Astrocyte (in vitro differentiated cells and primary cell): ENCODE data around the gene TMEM258. TPM values are rescaled to one million over a fixed set of nuclear protein-coding genes. Genes with fewer than 3 reads are reported as not detected.

Source experiments
- DNase-seq: peaks from one replicate; pipeline ENCODE4 v3.0.0-alpha.2; 2010; ENCODE audit warnings: low read depth
- FAIRE-seq: peaks from 2 replicates; lab custom pipeline; 2011; peaks lifted over from hg19 to GRCh38; lab: Jason Lieb, UNC
- H2AFZ ChIP-seq: 2 replicates; pipeline ENCODE4 v1.6.0; 2012; ENCODE audit warnings: low read depth, low read length, inconsistent platforms
- H3K27ac ChIP-seq: 2 replicates; pipeline ENCODE4 v1.5.1; 2011; ENCODE audit warnings: low read depth, low read length, inconsistent platforms
- H3K27me3 ChIP-seq: 2 replicates; pipeline ENCODE4 v1.6.0; 2011; ENCODE audit warnings: low read length, inconsistent platforms; ENCODE audit not compliant: insufficient read depth
- H3K36me3 ChIP-seq: 2 replicates; pipeline ENCODE4 v1.5.1; 2011; ENCODE audit warnings: low read length, inconsistent platforms; ENCODE audit not compliant: insufficient read depth
- H3K4me1 ChIP-seq: 2 replicates; pipeline ENCODE4 v1.5.1; 2011; ENCODE audit warnings: low read length, inconsistent platforms; ENCODE audit not compliant: insufficient read depth
- H3K4me2 ChIP-seq: 2 replicates; pipeline ENCODE4 v1.6.0; 2012; ENCODE audit warnings: low read length, inconsistent platforms
- H3K4me3 ChIP-seq: 2 replicates; pipeline ENCODE4 v1.5.1; 2011; ENCODE audit warnings: low read depth, mild to moderate bottlenecking, low read length, inconsistent platforms; ENCODE audit not compliant: insufficient read depth
- H3K79me2 ChIP-seq: 2 replicates; pipeline ENCODE4 v1.6.0; 2012; ENCODE audit warnings: mild to moderate bottlenecking, low read length, inconsistent platforms; ENCODE audit not compliant: insufficient read depth
- H3K9ac ChIP-seq: 2 replicates; pipeline ENCODE4 v1.6.0; 2012; ENCODE audit warnings: mild to moderate bottlenecking, low read length, inconsistent platforms
- H3K9me3 ChIP-seq: 2 replicates; pipeline ENCODE4 v1.5.1; 2012; ENCODE audit warnings: low read depth, mild to moderate bottlenecking, low read length, inconsistent platforms; ENCODE audit not compliant: insufficient read depth
- H4K20me1 ChIP-seq: 2 replicates; pipeline ENCODE4 v1.6.0; 2012; ENCODE audit warnings: low read length, inconsistent platforms; ENCODE audit not compliant: insufficient read depth
- H3K27ac Mint-ChIP-seq: one replicate; pipeline ENCODE4 v1.8.0; 2021; ENCODE audit warnings: mild to moderate bottlenecking, mixed read lengths; ENCODE audit not compliant: unreplicated experiment
- H3K27me3 Mint-ChIP-seq: one replicate; pipeline ENCODE4 v1.8.0; 2021; ENCODE audit warnings: low read depth, mixed read lengths; ENCODE audit not compliant: unreplicated experiment
- H3K36me3 Mint-ChIP-seq: one replicate; pipeline ENCODE4 v1.8.0; 2021; ENCODE audit warnings: low read depth, mixed read lengths; ENCODE audit not compliant: unreplicated experiment
- H3K4me1 Mint-ChIP-seq: one replicate; pipeline ENCODE4 v1.8.0; 2021; ENCODE audit warnings: low read depth, mixed read lengths; ENCODE audit not compliant: unreplicated experiment
- H3K4me3 Mint-ChIP-seq: one replicate; pipeline ENCODE4 v1.8.0; 2021; ENCODE audit warnings: mild to moderate bottlenecking, moderate library complexity, mixed read lengths; ENCODE audit not compliant: unreplicated experiment
- H3K9me3 Mint-ChIP-seq: one replicate; pipeline ENCODE4 v1.8.0; 2021; ENCODE audit warnings: mild to moderate bottlenecking, mixed read lengths; ENCODE audit not compliant: unreplicated experiment
- EZH2 ChIP-seq: IDR thresholded peaks from 2 replicates; pipeline ENCODE4 v1.6.1; 2012; ENCODE audit warnings: mild to moderate bottlenecking, low read length, inconsistent platforms; ENCODE audit not compliant: insufficient read depth
- total RNA-seq: library from RNA; stranded (reverse); gene quantifications from 2 replicates; pipeline ENCODE4 v1.2.1, GENCODE V29; 2021
- TF ChIP-seq, protein P1 (sequence below): IDR thresholded peaks from 2 replicates; pipeline ENCODE4 v1.5.1; 2011; ENCODE audit warnings: low read depth, mild to moderate bottlenecking, inconsistent platforms, low read length, moderate library complexity; ENCODE audit not compliant: insufficient read depth

Gene TMEM258
- total RNA-seq, 1 donor from 2014 or later, result 98.6 TPM

DNA sequence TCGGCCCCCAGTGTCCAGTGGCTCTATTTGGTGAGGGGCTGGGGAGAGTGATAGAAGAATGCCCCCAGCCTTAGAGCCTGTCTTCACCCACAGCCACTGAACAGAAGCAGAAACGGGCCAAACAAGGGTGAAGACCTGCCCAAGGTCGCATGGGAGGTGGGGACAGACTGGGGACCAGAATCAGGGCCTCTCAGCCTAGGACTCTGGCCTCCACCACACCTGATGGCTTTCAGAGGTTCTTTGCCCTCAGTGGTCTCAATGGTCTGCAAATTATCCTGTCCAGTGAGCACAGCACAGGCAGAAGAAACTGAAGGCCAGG, 44.5 kb downstream of the TMEM258 start:
- Mint-ChIP-seq H3K27me3 (no peaks in the 10 kb centered on the region), H3K9me3 (no peaks in the 10 kb centered on the region), H3K4me1 (peaks cover 6% of the 10 kb centered on the region), H3K27ac (no peak overlapping the region), H3K36me3 (no peaks in the 10 kb centered on the region), H3K4me3 (no peak overlapping the region)
- TF ChIP-seq, protein P1, sequence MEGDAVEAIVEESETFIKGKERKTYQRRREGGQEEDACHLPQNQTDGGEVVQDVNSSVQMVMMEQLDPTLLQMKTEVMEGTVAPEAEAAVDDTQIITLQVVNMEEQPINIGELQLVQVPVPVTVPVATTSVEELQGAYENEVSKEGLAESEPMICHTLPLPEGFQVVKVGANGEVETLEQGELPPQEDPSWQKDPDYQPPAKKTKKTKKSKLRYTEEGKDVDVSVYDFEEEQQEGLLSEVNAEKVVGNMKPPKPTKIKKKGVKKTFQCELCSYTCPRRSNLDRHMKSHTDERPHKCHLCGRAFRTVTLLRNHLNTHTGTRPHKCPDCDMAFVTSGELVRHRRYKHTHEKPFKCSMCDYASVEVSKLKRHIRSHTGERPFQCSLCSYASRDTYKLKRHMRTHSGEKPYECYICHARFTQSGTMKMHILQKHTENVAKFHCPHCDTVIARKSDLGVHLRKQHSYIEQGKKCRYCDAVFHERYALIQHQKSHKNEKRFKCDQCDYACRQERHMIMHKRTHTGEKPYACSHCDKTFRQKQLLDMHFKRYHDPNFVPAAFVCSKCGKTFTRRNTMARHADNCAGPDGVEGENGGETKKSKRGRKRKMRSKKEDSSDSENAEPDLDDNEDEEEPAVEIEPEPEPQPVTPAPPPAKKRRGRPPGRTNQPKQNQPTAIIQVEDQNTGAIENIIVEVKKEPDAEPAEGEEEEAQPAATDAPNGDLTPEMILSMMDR, result no peak
- TF ChIP-seq EZH2, result no peak
- H3K9ac ChIP-seq, result no peak overlapping the region
- H3K27ac ChIP-seq, result no peak overlapping the region
- H3K9me3 ChIP-seq, result no peaks in the 10 kb centered on the region
- no peak overlapping the region for H3K4me3 ChIP-seq
- H4K20me1 ChIP-seq, result no peaks in the 10 kb centered on the region
- H3K79me2 ChIP-seq, result no peaks in the 10 kb centered on the region
- no peak overlapping the region for H3K4me2 ChIP-seq
- FAIRE-seq (no peak), DNase-seq (no peak)
- H3K36me3 ChIP-seq, result no peaks in the 10 kb centered on the region
- H2AFZ ChIP-seq, result no peak overlapping the region
- no peaks in the 10 kb centered on the region for H3K27me3 ChIP-seq
- H3K4me1 ChIP-seq, result peaks cover 31% of the 10 kb centered on the region

DNA sequence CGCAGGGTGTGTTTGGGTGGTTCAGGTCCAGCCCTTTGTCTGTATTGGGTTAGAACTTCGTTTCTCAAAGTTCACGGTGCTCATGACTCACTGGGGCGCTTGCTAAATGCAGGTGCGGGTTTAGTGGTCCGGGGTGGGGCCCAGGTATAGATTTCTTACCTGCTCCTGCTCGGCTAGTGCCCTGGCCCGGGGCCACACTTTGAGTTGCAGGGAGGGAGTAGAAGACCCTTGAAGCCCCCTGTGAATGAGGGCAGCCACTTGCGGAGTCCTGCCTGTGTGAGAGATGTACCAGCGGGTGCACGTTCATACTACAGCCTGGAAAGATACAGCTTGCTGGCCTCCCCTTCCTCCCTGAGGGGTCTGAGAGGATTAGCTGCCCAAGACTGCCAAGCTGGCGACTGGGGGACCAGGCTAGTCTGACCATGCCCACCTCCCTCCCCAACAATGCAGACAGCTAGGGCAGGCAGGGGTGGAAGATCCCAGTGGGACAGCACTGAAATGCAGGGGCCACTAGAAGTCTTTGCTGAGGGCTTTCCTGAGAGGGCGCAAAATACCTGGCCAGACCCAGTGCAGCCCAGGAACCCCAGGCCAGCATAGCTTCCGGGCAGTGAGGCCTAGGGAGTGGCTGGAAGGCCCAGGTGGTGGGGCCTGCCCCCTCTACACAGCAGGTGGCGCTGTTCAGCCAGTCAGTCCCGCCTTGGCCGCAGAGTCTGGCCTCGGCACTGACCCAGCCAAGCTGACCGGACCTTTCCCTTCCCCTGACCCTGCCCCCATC, 45.0 kb downstream of the TMEM258 start:
- no peaks in the 10 kb centered on the region for H3K9me3 Mint-ChIP-seq
- Histone ChIP-seq H3K4me1 (peaks cover 27% of the 10 kb centered on the region), H2AFZ (no peak overlapping the region), H3K36me3 (no peaks in the 10 kb centered on the region), H3K27ac (no peak overlapping the region), H3K27me3 (no peaks in the 10 kb centered on the region), H3K79me2 (no peaks in the 10 kb centered on the region), H3K4me2 (no peak overlapping the region), H3K9ac (no peak overlapping the region), H3K4me3 (no peak overlapping the region), H3K9me3 (no peaks in the 10 kb centered on the region), H4K20me1 (no peaks in the 10 kb centered on the region)
- H3K36me3 Mint-ChIP-seq, result no peaks in the 10 kb centered on the region
- DNase-seq (peak; percentile 29), FAIRE-seq (no peak)
- no peak overlapping the region for H3K4me3 Mint-ChIP-seq
- no peaks in the 10 kb centered on the region for H3K27me3 Mint-ChIP-seq
- peaks cover 9% of the 10 kb centered on the region for H3K4me1 Mint-ChIP-seq
- H3K27ac Mint-ChIP-seq, result no peak overlapping the region
- TF ChIP-seq, protein P1, result peak; percentile 53
- no peak for TF ChIP-seq EZH2
